Activated T-helper 2 cell treated with anti-CD3 and anti-CD28 coated beads, Interferon-gamma antibody, Interleukin-2, Interleukin-4, amounts not matched to agents 10 μg/mL and 5 μg/mL and 100 μg/mL, durations not matched to agents 14 hours and 24 hours and 36 hours (primary cell): Measurements from ENCODE around the gene CFH. TPM values are rescaled to one million over a fixed set of nuclear protein-coding genes. Genes with fewer than 3 reads are reported as not detected.
"Not testable (repeated sequence)": the region's sequence is repeated elsewhere in the genome, so short reads cannot be mapped to it uniquely, and the experiment has no call there.

Experiments
- DNase-seq: peaks from one replicate; pipeline ENCODE4 v3.0.0; 2021; ENCODE audit warnings: low spot score
- H3K27ac Mint-ChIP-seq: one replicate; pipeline ENCODE4 v1.8.0; 2021; ENCODE audit warnings: mixed read lengths
- H3K27me3 Mint-ChIP-seq: one replicate; pipeline ENCODE4 v1.8.0; 2021; ENCODE audit warnings: low read depth, mixed read lengths
- H3K36me3 Mint-ChIP-seq: one replicate; pipeline ENCODE4 v1.8.0; 2021; ENCODE audit warnings: low read depth, mixed read lengths
- H3K4me1 Mint-ChIP-seq: one replicate; pipeline ENCODE4 v1.8.0; 2021; ENCODE audit warnings: low read depth, mixed read lengths
- H3K4me3 Mint-ChIP-seq: one replicate; pipeline ENCODE4 v1.8.0; 2021; ENCODE audit warnings: low read depth, mild to moderate bottlenecking, moderate library complexity, mixed read lengths
- H3K9me3 Mint-ChIP-seq: one replicate; pipeline ENCODE4 v1.8.0; 2021; ENCODE audit warnings: mixed read lengths
- intact Hi-C: fragments of 100-400 bp; cut with micrococcal nuclease; formaldehyde crosslinking; loops from one replicate; pipeline ENCODE4 v1.15.1; 2023
- total RNA-seq: library from RNA; stranded (reverse); gene quantifications from 2 replicates; pipeline ENCODE4 v1.2.3, GENCODE V29; 2022

Gene CFH
- total RNA-seq, 1 donor from 2014 or later = 0.71 TPM

GRCh38 chr1:196733091-196733970 is 81.5 kb downstream of the CFH start:
- H3K27me3 Mint-ChIP-seq = no peaks in the 10 kb centered on the region
- no peaks in the 10 kb centered on the region for H3K9me3 Mint-ChIP-seq
- H3K4me3 Mint-ChIP-seq = no peak overlapping the region
- H3K36me3 Mint-ChIP-seq = no peaks in the 10 kb centered on the region
- intact Hi-C loops = no loop called here
- H3K4me1 Mint-ChIP-seq = no peaks in the 10 kb centered on the region
- DNase-seq = no peak
- no peak overlapping the region for H3K27ac Mint-ChIP-seq

DNA sequence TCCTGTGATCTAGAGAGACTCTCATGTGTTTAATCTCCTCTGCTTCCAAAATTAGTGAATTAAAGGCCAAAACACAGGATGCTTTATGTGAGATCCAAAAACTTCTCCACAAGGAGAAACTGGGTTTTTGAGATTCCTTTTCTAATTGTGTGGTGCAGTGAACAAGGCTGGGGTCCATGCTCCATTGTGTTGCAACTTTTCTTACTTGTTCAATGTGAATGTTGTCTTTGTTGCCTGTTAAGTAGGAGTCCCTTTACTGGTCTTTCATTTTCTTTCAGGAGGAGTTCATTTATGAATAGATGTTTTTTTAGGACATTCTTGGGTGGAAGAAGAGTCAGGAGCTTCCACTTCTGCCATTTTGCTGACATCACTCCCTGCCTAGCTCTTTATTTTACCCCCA is 82.2 kb downstream of the CFH start:
- no peak overlapping the region for H3K27ac Mint-ChIP-seq
- no peaks in the 10 kb centered on the region for H3K27me3 Mint-ChIP-seq
- no peak overlapping the region for H3K4me3 Mint-ChIP-seq
- H3K4me1 Mint-ChIP-seq = no peaks in the 10 kb centered on the region
- intact Hi-C loops = no loop called here
- DNase-seq = no peak
- H3K9me3 Mint-ChIP-seq = no peaks in the 10 kb centered on the region
- no peaks in the 10 kb centered on the region for H3K36me3 Mint-ChIP-seq

GRCh38 chr1:196734460-196734859 is 82.6 kb downstream of the CFH start:
- Mint-ChIP-seq H3K9me3 (peaks cover 4% of the 10 kb centered on the region), H3K27ac (no peak overlapping the region), H3K4me3 (no peak overlapping the region), H3K4me1 (no peaks in the 10 kb centered on the region), H3K36me3 (no peaks in the 10 kb centered on the region), H3K27me3 (no peaks in the 10 kb centered on the region)
- intact Hi-C loops = no loop called here
- no peak for DNase-seq

GRCh38 chr1:196738730-196739129 is 86.9 kb downstream of the CFH start:
- intact Hi-C loops = no loop called here
- Mint-ChIP-seq H3K27ac (no peak overlapping the region), H3K36me3 (no peaks in the 10 kb centered on the region), H3K27me3 (no peaks in the 10 kb centered on the region), H3K4me1 (no peaks in the 10 kb centered on the region), H3K9me3 (peaks cover 14% of the 10 kb centered on the region), H3K4me3 (no peak overlapping the region)
- DNase-seq = no peak

- not testable (repeated sequence) for H3K4me1 Mint-ChIP-seq, H3K4me3 Mint-ChIP-seq, H3K27me3 Mint-ChIP-seq, H3K27ac Mint-ChIP-seq, H3K36me3 Mint-ChIP-seq, DNase-seq
- H3K9me3 Mint-ChIP-seq = peaks cover 14% of the 10 kb centered on the region
- intact Hi-C loops = loop anchor here (5.0 kb wide), 1 partner anchor 614 kb away; no protein-coding TSS in a partner anchor
Observed at GRCh38 chr1:196743244-196743643, 91.4 kb downstream of the CFH start.

DNA sequence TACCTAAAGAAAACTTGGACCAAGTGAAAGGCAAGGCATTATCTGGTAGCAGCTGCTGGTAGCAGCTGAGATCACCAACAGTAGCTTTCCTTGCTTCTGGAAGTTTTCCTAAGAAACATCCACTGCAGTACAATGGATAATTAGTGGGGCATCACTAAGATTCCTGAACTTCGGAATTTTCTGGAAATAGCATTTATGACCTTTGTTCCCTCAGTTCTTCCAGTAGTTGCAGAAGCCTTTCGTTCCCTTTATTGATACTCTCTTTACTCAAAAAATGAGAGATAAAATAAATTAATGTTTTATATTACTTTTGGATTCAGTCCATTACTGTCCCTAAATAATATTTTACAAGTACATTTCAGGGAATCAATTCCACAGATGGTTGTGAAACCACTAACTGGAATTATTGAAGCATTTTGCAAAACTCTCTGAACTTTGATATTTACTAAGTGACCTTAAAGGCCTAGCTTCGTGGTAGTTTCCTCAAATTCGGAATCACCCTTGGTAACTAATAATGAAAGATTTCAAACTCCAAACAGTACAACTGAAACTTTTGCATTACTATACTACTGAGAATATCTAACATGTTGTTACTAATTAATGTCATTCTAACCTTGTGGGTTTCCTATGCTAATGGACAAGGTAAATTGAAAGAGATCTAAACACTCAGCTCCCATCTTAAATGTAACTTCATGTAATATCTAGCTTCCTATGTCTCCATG is 113.3 kb downstream of the CFH start:
- H3K36me3 Mint-ChIP-seq, H3K27me3 Mint-ChIP-seq, DNase-seq, H3K27ac Mint-ChIP-seq, H3K9me3 Mint-ChIP-seq, intact Hi-C loops, H3K4me1 Mint-ChIP-seq, H3K4me3 Mint-ChIP-seq: not testable (repeated sequence)

- H3K9me3 Mint-ChIP-seq, intact Hi-C loops, H3K27me3 Mint-ChIP-seq, H3K27ac Mint-ChIP-seq, H3K36me3 Mint-ChIP-seq, H3K4me3 Mint-ChIP-seq, DNase-seq, H3K4me1 Mint-ChIP-seq: not testable (repeated sequence)
Observed at GRCh38 chr1:196769823-196770222, 118.0 kb downstream of the CFH start.

DNA sequence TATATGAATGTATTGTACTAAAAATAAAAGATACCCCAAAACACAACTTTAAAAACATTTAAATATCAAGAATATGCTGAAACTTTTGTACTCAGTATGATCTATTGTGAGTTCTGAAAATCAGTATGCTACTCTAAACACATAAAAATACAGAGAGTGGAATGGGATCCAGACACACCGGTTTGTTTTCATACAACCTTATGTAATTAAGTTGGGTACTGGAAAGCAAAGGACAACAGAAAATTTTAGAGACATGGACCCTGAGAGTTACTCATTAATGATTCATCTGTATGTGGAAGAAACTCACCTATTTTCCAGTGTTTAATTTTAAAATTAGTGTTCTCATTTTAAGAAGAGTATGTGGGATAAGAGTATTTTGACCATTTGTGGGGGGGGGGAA is 121.9 kb downstream of the CFH start:
- Mint-ChIP-seq H3K27ac (no peak overlapping the region), H3K4me3 (no peak overlapping the region), H3K4me1 (no peaks in the 10 kb centered on the region), H3K27me3 (no peaks in the 10 kb centered on the region), H3K9me3 (no peaks in the 10 kb centered on the region), H3K36me3 (no peaks in the 10 kb centered on the region)
- DNase-seq = no peak
- intact Hi-C loops = no loop called here

DNA sequence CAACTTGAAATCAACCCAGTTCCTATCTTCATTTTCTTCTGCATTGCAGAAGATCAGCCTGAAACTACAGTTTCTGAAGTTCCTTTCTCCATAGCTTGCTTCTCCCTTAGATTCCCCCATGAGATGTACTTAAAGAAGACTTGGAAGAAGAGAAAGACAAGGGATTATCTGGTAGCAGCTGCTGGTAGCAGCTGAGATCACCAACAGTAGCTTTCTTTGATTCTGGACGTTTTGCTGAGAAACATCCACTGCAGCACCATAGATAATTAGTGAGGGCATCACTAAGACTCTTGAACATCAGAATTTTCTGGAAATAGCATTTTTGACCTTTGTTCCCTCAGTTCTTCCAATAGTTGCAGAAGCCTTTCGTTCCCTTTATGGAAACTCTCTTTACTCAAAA is 122.3 kb downstream of the CFH start:
- H3K27me3 Mint-ChIP-seq = no peaks in the 10 kb centered on the region
- no peaks in the 10 kb centered on the region for H3K36me3 Mint-ChIP-seq
- intact Hi-C loops = no loop called here
- no peaks in the 10 kb centered on the region for H3K9me3 Mint-ChIP-seq
- no peak overlapping the region for H3K27ac Mint-ChIP-seq
- no peaks in the 10 kb centered on the region for H3K4me1 Mint-ChIP-seq
- H3K4me3 Mint-ChIP-seq = no peak overlapping the region
- no peak for DNase-seq

DNA sequence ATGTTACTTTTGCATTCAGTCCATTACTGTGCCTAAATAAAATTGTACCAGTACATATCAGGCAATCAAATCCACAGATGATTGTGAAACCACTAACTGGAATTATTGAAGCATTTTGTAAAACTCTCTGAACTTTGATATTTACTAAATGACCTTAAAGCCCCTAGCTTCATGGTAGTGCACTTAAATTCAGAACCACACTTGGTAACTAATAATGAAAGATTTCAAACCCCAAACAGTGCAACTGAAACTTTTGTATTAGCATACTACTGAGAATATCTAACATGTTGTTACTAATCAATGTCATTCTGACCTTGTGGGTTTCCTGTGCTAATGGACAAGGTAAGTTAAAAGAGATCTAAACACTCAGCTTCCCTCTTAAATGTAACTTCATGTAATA is 122.8 kb downstream of the CFH start, which contains the start of gene CFHR3:
Gene CFHR3 (plus strand): TSS at position 238 of the 400 bp plus-strand sequence. CDS start 47 bp downstream, at position 285.
- no peaks in the 10 kb centered on the region for H3K9me3 Mint-ChIP-seq
- H3K27ac Mint-ChIP-seq = no peak within 1 kb of the TSS
- no peaks in the 10 kb centered on the region for H3K27me3 Mint-ChIP-seq
- no peak within 1 kb of the TSS for H3K4me3 Mint-ChIP-seq
- no peaks in the 10 kb centered on the region for H3K4me1 Mint-ChIP-seq
- intact Hi-C loops = no loop called here
- no peaks in the 10 kb centered on the region for H3K36me3 Mint-ChIP-seq
- no peak for DNase-seq

GRCh38 chr1:196777603-196778002 is 125.8 kb downstream of the CFH start:
- H3K4me3 Mint-ChIP-seq = no peak overlapping the region
- H3K9me3 Mint-ChIP-seq = no peaks in the 10 kb centered on the region
- DNase-seq = no peak
- no peaks in the 10 kb centered on the region for H3K4me1 Mint-ChIP-seq
- H3K36me3 Mint-ChIP-seq = no peaks in the 10 kb centered on the region
- H3K27me3 Mint-ChIP-seq = no peaks in the 10 kb centered on the region
- intact Hi-C loops = no loop called here
- no peak overlapping the region for H3K27ac Mint-ChIP-seq

GRCh38 chr1:196779093-196779492 is 127.2 kb downstream of the CFH start:
- Mint-ChIP-seq H3K27ac (no peak overlapping the region), H3K27me3 (no peaks in the 10 kb centered on the region), H3K36me3 (no peaks in the 10 kb centered on the region), H3K4me3 (no peak overlapping the region), H3K4me1 (no peaks in the 10 kb centered on the region), H3K9me3 (no peaks in the 10 kb centered on the region)
- intact Hi-C loops = no loop called here
- no peak for DNase-seq

DNA sequence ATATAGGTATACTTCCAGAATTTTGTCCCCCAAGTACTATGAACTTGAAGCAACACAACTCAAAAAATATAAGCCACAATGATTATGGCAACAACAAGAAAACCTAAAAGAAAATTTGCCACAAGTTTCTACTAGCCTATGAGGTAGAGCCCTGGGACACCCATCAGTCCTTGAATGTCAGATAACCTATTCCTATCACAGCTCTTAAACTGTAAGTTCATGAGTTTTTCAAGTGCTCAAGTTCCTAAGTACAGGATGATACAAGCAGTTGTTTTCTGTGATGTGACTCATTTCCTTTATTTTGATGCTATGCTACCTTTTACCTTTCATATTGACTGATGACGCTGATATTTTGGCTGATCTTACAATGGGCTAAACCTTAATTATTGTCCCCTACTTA is 139.4 kb downstream of the CFH start:
- not testable (repeated sequence) for H3K27ac Mint-ChIP-seq, H3K4me1 Mint-ChIP-seq, H3K4me3 Mint-ChIP-seq, H3K27me3 Mint-ChIP-seq, H3K36me3 Mint-ChIP-seq, DNase-seq, H3K9me3 Mint-ChIP-seq
- intact Hi-C loops = loop anchor here (10.0 kb wide), 1 partner anchor 164 kb away; no protein-coding TSS in a partner anchor
